Measurements from ENCODE around the gene GMFB.

Gene GMFB

DNA sequence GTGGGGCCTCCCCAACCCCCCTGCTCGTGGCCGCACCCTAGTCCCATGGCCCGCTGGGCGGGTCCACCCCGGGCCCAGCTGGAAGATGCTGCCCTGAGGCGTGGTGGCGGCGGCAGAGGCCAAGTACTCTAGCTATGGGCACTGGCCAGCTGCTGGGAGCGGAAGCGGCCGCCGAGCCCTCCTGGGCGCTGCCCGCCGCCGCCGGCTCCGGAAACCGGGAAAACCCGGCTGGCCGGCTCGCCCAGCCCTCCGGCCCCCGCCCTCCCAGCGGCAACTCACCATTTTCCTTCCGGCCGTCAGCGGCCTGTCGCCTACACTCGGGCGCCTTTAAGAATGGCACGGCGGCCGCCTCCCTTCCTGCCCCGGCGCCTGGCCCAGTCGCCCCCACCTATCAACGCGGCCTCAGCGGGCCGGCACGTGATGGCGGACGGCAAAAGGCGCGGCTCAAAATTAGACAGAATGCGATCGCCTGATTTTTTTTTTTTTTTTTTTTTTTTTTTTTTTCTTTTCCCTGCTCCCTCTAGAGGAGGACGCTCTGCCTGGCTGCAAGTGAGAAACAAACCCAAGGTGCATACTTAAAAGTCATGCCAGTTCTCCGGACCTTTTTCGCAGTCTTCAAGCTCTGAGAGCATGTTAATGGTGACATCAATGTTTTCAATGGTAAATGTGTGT, at the start of gene GMFB:
Gene GMFB, minus strand, starts transcription at position 335 of the 672 bp plus-strand sequence. Its CDS starts 53 bp downstream, at position 282.
- peak within 1 kb of the TSS; percentile 53 for H3K4me3 ChIP-seq (ENCODE audit: low read depth, low read length)

DNA sequence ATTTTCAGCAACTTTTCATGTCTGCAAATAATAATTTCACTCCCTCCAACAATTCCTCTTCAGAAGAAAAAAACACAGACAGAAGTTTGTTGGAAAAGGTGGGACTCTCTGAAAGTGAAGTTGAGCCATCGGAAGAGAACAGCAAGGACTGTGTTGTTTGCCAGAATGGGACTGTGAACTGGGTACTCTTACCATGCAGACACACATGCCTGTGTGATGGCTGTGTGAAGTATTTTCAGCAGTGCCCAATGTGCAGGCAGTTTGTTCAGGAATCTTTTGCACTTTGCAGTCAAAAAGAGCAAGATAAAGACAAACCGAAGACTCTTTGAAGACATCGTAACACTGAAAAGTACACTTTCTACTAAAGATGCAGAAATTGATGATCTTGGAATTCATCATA, 49.3 kb upstream of the GMFB start:
- H3K4me3 ChIP-seq (ENCODE audit: low read depth, low read length) = no peak overlapping the region

DNA sequence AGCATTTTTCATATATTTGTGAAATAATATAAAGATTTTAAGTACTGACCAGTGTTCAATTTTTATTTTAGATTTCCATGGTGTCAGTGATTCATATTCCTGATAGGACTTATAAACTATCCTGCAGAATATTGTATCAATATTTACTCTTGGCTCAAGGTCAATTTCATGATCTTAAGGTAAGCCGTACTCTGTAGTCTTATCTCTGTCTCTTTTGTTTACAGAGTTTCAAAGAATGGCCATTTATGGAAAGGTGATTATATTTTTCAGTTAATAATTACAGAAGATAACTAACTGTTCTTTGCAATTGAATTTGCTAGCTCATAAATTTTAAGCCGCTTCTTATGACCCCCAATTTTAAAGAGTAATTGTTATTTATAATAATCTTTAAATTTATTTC, 48.9 kb upstream of the GMFB start:
- no peak overlapping the region for H3K4me3 ChIP-seq (ENCODE audit: low read depth, low read length)

DNA sequence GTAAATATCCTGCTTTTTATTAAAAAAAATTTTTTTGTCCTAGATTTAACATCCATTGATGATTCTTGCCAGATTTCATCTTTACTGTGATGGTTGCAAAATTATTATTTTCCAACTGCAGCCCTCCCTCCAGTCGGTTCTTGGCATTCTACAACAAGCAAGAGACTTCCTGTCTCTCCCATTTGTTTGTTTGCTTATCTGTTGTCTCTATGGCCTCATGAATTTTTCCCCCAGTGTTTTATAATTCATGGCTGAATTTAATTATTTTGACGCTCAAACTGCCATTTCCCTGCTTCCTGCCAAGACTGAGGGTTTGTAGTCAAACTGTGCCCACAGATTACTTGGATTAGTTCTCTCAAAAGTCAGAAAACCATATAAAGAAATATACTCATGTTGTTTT, 46.9 kb upstream of the GMFB start:
- H3K4me3 ChIP-seq (ENCODE audit: low read depth, low read length) = no peak overlapping the region

DNA sequence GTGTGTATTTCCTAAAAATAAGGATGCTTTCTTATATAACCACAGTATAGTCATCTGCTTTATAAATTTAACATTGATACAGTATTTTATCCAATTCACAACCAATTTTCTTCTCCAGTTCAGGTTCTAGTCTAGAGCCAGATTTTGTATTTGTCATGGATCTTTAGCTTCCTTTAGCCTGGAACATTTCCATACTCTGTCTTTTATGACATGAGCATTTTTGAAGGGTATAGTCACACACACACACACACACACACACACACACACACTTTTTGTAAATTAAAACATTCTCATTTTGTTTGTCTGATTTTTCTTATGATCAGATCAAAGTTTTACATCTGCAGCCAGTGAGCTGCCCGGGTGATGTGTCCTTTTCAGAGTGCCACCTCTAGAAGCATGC, 46.3 kb upstream of the GMFB start:
- H3K4me3 ChIP-seq (ENCODE audit: low read depth, low read length) = no peak overlapping the region

DNA sequence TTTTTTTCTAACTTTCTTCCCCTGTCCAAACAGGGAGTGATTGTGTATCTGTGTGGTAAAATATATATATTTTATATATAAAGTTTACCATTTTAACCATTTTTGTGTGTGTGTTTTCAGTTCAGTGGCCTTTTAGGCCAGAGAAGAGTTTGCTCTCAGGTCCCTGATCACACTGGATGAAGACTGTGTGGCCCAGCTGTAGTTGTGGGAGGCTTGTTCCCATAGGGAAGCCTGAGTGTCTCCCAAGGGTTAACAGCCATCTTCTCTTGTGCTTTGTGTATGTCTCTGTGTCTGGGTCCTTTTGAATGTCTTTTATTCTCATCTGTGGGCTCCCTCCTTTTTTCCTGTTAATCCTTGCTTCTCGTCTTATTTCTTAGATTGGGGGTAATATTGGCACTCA, 44.3 kb upstream of the GMFB start:
- H3K4me3 ChIP-seq (ENCODE audit: low read depth, low read length) = no peak overlapping the region

DNA sequence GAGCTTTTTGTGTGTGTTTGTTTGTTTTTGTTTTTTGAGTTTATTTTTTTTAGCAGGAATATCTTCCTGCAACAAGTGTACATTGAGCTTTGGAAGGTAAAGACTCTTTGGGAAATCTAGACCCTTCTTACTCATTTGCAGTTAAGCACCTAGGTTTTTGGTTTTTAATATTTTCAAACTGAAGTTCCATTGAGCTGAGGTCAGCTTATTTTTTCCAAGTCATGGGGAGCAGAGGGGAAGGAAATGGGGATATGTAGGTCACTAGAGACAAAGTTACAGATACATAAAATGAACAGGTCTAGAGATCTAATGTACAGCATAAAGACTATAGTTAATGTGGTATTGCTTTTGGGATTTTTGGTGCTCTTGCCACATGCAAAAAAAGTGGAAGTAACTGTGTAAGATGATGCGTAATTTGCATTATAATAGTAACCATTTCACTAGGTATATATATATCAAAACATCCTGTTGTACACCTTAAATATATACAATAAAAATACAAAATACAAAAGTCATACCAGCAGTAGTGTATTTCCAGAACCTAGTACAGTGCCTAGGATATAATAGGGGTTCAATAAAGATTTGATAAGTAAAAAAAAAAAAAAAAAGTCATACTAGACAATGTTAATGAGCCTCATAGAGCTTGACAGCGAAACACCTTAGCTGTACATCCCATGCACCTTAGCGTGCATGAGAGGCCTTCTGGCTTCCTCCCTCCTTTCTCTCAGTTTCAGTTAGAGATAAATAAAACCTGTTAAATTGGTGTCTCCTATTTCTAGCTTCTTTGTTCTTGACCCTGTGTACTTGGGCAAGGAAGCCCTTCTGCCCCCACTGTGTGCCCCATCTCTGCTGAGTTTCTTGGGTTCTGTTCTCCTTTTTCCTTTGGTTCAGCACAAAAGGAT, 43.6 kb upstream of the GMFB start:
- H3K4me3 ChIP-seq (ENCODE audit: low read depth, low read length) = no peak overlapping the region

DNA sequence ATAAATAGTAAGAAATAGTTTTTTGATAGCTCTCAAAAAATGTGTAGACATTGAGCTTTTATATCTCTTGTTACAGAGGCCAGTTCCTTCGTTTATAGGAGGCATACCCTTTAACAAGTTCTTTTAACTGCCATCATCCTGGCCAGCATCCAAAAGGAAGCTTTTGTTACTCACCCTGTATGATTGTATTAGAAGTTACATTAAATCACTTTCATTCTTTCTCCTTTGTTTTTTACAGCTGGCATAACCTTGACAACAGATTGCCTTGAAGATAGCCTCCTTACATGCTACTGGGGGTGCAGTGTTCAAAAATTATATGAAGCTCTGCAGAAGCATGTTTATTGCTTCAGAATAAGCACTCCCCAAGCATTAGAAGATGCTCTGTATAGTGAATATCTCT, 41.0 kb upstream of the GMFB start:
- H3K4me3 ChIP-seq (ENCODE audit: low read depth, low read length) = no peak overlapping the region

DNA sequence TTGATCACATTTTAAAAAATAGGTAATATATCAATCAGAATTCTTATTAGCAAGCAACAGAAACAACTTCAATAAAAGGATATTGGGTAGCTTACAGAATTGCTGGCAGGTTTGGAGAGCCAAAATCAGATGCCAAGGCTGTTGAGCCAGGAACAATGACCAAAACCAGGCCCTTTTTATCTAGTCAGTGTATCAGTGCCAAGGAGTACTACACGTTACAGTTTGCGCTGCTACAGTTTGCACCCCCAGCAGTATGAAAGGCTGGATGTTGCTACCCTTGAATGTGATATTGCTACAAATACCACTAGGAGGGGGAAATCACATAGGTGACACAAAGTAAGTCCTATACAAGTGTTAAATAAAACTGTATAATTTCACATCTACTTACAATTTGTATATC, 40.2 kb upstream of the GMFB start:
- H3K4me3 ChIP-seq (ENCODE audit: low read depth, low read length) = no peak overlapping the region

DNA sequence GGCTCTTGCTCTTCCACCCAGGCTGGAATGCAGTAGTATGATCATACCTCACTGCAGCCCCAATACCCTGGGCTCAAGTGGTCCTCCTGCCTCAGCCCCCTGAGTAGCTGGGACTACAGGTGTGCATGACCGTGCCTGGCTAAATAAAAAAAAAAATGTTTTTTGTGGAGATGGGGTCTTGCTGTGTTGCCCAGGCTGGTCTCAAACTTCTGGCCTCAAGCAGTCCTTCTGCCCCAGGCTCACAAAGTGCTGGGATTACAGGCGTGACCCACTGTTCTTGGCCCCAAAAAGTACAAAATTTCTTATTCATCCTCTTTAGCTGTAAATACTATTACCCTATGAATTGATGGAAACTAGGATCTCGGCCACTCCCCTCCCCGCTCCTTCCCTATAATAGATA, 35.6 kb upstream of the GMFB start:
- no peak overlapping the region for H3K4me3 ChIP-seq (ENCODE audit: low read depth, low read length)

DNA sequence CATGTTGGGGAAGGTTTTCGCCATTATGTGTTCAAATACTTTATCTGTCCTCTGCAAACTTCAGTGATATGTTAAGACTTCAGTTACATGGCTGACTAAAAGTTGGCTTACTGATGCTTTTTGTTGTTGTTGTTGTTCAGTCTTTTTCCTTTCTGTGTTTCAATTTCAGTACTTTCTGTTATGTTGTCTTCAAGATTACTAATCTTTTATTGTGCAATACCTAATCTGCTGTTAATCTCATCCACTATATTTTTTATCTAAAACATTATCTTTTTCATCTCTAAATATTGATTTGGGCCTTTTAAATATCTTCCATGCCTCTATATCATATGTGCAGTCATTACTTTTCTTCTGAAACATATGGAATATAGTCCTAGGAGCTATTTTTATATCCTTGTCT, 27.9 kb upstream of the GMFB start:
- no peak overlapping the region for H3K4me3 ChIP-seq (ENCODE audit: low read depth, low read length)

DNA sequence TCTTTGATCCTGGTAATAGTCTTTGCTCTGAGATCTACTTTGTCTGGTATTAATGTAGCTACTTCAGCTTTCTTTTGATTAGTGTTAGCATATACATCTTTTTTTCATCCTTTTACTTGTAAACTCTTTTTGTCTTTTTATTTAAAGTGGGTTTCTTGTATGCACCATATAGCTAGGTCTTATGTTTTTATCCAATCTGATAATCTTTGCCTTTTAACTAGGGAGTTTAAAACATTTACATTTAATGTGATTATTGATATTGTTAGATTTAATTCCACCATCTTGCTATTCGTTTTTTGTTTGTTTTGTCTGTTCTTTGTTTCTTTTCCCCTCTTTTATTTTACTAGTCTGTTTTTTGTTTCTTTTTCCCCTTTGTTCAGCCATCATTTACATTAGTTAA, 26.9 kb upstream of the GMFB start:
- no peak overlapping the region for H3K4me3 ChIP-seq (ENCODE audit: low read depth, low read length)

DNA sequence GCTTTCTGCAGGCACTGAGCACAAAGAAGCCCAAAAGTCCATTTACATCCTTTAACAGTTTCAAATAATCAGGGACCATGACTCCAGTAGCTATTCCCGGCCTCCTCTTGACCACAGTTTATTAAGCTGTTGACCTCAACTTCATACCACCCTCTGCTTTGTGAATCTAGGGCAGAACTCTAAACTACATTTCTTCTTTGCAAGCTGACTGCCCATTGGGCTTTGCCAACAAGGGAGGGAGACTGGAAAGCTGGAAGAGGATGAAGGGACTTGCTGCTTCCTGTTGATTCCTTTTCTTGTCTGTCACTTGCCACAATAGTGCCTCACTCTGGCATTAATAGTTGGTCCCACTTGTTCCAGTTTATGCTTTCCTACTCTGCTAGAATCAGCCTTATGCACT, 23.6 kb upstream of the GMFB start:
- H3K4me3 ChIP-seq (ENCODE audit: low read depth, low read length) = no peak overlapping the region

DNA sequence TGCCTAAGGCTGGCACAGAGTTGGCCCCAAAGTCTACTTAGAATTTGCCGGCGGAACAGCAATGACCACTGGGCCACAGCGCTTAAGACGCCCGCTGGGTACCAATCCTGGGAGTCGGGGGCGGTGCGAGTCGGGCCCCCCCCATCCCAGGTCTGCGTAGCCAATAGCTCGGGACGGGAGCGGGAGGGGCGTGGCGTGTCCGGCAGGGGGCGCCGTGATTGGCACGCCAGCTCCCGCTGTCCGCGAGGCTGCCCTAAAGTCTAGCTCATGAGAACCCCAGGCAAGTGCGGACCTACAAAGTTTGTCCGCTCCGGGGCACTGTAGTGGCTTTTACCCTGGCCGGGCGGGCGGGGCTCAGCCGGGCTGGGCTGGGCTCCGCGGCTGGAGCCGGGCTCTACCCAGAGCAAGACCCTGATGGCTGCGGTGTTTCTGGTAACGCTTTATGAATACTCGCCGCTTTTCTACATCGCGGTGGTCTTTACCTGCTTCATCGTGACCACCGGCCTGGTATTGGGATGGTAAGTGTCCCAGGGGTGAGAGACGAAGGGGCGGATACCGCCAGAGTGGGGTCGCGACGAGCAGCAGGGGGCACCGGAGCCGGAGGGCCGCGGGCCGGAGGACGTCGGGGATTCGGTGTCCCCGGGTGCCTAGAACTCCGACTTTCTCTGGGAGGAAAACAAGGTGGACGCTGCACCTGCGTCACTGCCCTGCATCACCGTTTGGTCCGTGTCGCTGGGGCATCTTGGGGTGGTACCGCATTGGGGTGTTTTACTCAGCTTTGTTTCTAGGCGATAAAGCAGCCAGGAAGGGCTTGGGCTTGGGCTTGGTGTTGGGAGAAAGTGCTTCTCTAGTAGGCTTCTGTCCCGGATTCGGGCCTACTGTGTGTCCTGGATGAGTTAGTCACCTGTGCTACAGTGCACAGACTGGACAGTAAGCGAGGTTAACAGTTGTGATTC, 21.0 kb upstream of the GMFB start, which contains the start of gene CGRRF1:
Gene CGRRF1, plus strand, starts transcription at position 361 of the 956 bp plus-strand sequence. Its CDS starts 54 bp downstream, at position 415.
- H3K4me3 ChIP-seq (ENCODE audit: low read depth, low read length) = peak within 1 kb of the TSS; percentile 99

DNA sequence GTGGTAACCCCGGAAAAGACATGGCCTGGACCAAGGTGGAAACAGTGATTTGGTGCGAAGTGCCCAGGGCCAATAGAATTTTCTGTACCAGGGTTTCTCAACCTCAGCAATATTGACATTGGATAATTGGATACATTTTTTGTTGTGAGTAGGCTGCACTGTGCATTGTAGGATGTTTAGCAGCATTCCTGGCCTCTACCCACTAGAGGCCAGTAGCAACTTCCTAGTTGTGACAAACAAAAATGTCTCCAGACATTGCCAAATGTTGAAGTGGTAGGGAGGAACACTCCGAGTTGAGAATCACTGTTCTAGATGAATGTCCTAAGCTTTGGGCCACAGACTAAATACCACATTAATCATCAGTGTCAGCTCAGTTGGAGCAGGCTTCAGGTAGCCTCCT, 14.7 kb upstream of the GMFB start:
- H3K4me3 ChIP-seq (ENCODE audit: low read depth, low read length) = no peak overlapping the region

DNA sequence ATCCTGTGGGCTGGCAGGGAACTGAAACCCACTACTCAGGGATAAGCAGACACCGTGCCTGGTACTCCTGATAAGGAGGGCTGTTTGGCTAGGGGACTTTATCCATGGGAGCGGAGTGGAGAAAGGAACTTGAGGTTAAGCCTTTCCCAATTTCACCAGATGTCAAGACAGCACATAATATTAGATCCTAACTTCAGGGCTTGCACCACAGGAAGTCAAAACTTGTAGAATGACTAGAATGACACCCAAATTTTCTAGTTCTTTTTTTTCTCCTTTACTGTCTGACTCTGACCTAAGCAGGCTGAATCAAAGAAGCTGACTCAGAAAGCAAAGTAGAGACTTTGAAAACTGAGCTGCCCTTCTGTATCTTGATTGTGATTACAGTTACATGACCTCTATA, 13.8 kb upstream of the GMFB start:
- H3K4me3 ChIP-seq (ENCODE audit: low read depth, low read length) = no peak overlapping the region

DNA sequence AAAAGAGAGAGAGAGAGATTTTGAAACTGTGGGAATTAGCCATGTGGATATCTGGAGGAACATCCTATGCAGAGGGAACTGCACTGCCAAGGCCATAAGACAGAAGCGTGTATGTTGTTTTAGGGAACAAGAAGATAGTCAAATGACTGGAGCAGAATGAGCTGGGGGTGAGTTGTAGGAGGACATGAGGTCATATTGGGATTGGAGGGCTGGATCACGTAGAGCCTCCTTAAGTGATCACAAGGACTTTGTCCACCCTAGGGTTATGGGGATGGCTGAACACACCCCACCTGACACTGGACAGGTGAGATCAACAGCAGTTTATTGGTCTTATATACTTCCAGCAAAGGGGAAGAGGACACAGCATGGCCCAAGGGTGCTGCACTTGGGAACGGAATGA, 12.7 kb upstream of the GMFB start:
- H3K4me3 ChIP-seq (ENCODE audit: low read depth, low read length) = no peak overlapping the region

DNA sequence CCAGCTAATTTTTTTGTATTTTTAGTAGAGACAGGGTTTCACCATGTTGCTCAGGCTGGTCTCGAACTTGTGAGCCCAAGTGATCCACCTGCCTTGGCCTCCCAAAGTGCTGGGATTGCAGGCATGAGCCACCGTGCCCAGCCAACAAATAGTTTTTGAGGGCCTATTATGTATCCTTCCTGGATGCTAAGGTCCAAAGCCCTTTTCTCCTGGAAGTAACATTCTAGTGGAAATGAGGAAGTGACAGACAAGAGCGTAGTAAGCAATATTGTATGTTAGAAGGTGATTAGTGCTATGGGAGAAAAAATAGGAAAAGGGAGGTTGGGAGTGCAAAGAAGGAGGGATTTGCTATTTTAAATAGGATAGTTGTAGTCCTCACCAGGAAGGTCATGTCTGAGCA, 12.0 kb upstream of the GMFB start:
- no peak overlapping the region for H3K4me3 ChIP-seq (ENCODE audit: low read depth, low read length)

DNA sequence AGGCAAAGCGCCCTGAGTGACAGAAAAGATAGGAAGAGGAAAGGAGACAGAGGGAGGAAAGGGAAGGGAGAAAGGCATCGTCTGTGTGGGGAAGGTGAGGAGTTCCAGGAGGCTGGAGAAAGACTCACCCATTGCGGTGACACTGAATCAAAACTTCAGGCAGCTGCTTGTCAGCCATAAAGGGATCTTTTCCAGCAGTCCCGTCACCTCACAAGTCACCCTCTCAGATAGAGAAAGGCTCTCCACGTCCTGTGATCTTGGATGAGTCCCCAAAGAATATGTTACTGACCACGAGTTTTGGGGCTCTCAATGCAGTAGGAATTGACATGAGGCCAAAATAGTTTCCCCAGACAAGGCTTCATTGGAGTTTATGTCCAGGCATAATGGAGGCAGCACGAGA, 9.8 kb upstream of the GMFB start:
- H3K4me3 ChIP-seq (ENCODE audit: low read depth, low read length) = no peak overlapping the region

DNA sequence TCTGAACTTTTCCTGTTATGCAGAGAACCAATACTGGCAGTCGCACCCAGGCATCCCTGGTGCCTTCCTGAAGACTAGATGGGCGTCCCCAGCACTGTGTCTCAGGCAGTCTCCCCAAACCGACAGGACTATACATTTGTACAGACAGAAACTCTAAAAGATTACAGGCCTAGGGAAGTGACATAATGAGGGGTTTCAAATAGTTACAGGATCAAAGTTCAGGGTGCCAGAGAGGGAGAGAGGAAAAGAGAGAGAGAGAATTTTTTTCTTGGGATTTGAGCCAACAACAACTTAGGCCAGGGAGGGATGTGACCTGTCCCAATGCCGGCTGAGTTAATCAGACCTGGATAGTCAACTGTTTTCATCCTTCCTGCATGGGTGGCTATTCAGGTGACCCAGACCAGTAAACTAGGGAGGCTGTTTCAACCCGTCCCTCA, 9.3 kb upstream of the GMFB start:
- no peak overlapping the region for H3K4me3 ChIP-seq (ENCODE audit: low read depth, low read length)

DNA sequence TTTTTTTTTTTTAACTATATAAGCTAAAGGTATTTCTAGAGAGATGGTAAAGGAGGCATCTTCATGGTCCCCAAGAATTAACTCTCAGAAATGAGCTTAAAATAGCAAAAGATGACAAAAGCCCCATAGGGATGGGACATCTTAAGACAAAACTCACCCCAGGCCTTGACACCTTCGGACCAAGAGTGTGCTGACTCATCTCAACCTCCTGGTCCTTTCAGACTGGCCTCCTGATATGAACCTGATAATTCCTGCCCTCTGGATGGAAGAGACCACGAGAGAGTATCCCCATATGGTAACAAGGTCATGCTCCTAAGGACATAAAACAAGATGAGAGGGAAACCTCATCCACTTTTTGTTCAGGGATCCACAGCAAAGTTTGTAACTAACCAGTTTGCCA, 8.4 kb upstream of the GMFB start:
- H3K4me3 ChIP-seq (ENCODE audit: low read depth, low read length) = no peak overlapping the region
